Gastrocnemius medialis (tissue), 4 donors: Measurements from ENCODE around the gene NBEA. TPM values are rescaled to one million over a fixed set of nuclear protein-coding genes. Genes with fewer than 3 reads are reported as not detected.

Source experiments
- ATAC-seq, 2 donors: fragments of 150-250 bp; one replicate each; pipeline ENCODE4 v1.9.1; 2016
- DNase-seq, 2 donors: peaks; one replicate each; pipeline ENCODE4 v3.0.0-alpha.2; 2019
- H3K27ac ChIP-seq, 4 donors: fragments of 200-600 bp; sonication (generic); 1 replicate in 1 of 4; 2 replicates in 3 of 4; pipeline ENCODE4 v1.5.1; 2016 to 2018; ENCODE audit warnings: mild to moderate bottlenecking in 2 of 4, moderate library complexity in 1 of 4
- H3K27me3 ChIP-seq, 3 donors: fragments of 200-600 bp; sonication (generic) in 2 of 3; 1 replicate in 1 of 3; 2 replicates in 2 of 3; pipeline versions ENCODE4 v1.5.1 to v1.6.0; 2016 to 2019; ENCODE audit warnings: mild to moderate bottlenecking in 1 of 3, moderate library complexity in 1 of 3
- H3K36me3 ChIP-seq, 2 donors: fragments of 200-600 bp; sonication (generic) in 1 of 2; one replicate each; pipeline ENCODE4 v1.5.1; 2017 to 2018
- H3K4me1 ChIP-seq, 2 donors: fragments of 200-600 bp; sonication (generic) in 1 of 2; one replicate each; pipeline ENCODE4 v1.5.1; 2016 to 2017; ENCODE audit warnings: mild to moderate bottlenecking in 2 of 2
- H3K4me3 ChIP-seq, 4 donors: fragments of 200-600 bp; sonication (generic) in 3 of 4; 1 replicate in 1 of 4; 2 replicates in 3 of 4; pipeline ENCODE4 v1.5.1; 2016 to 2019; ENCODE audit warnings: mild to moderate bottlenecking in 2 of 4
- H3K9me3 ChIP-seq, 3 donors: fragments of 200-600 bp; sonication (generic) in 2 of 3; 1 replicate in 1 of 3; 2 replicates in 2 of 3; pipeline ENCODE4 v1.5.1; 2016 to 2019
- CTCF ChIP-seq, 5 experiments: fragments of 450-650 bp in 3 of 5; fragments of 200-600 bp in 2 of 5; sonication (generic) in 2 of 5; IDR thresholded peaks in 4 of 5; conservative IDR thresholded peaks in 1 of 5; 1 replicate in 4 of 5; 2 replicates in 1 of 5; pipeline ENCODE4 v1.5.1; 2016 to 2019; ENCODE audit warnings: antibody characterized with exemption in 5 of 5, mild to moderate bottlenecking in 3 of 5, moderate library complexity in 3 of 5
- POLR2A ChIP-seq, 2 donors: fragments of 450-650 bp; IDR thresholded peaks; one replicate each; pipeline ENCODE4 v1.6.1; 2017; ENCODE audit warnings: antibody characterized with exemption in 2 of 2, mild to moderate bottlenecking in 2 of 2, moderate library complexity in 2 of 2
- in situ Hi-C, 4 donors: fragments of 200-750 bp; cut with MboI; loops; one replicate each; pipeline versions ENCODE4 v1.15.0 to v1.8.0; 2017; ENCODE audit warnings: low sequenced_read_pairs in 4 of 4
- intact Hi-C: fragments of 100-400 bp; cut with DNase I; formaldehyde crosslinking; loops from one replicate; pipeline ENCODE4 v1.15.1; 2023; ENCODE audit warnings: low total_unique reads
- total RNA-seq, 4 donors: library from RNA; depleted of rRNA; stranded (reverse); fragments of >200 nt; gene quantifications; one replicate each; pipeline versions ENCODE4 v1.1.0 to v1.2.3, GENCODE V29; 2016

Gene NBEA
- total RNA-seq, 4 donors from 2014 or later: 4.1 to 5.1 (median 4.7) TPM

DNA sequence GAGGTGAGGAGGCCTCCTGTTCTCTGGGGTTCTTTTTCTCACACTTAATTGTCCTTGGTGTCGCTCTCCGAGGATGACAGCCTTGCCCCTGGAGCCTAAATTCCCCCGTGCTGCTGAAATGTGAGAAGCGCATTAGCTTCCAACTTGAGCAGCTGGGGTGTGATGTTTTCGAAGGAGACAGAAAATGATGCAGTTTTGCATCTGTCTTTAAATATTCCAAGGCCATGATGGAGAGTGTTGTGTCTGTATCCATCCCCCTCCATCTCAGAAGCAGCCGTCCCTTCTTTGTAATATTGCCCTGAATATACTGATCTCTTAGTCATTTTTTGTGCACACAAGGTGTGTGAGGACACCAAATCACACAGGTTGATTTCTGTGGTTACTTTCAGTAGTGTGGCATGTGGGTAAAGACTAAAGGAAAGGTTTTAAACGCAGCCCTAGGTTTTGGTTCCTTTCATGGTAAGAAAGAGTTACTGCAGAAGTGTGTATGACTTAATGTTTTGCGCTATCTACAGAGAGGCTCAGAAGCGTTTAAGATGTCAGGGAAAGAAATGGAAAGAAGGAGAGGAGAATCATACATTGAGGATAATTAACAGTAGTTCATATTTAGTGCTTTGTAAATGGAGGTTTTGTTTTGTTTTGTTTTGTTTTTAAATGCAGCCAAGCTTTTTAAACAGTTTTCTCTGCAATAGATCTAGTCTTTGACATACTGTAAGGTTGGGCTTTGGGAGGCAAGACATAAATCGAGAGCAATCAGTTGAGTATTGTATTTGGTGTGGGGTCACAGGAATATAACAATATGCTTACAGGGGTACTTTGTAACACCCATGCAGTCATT, 1.6 kb downstream of the NBEA start:
- H3K4me3 ChIP-seq: peak overlapping the region; percentile 72 to 95 (median 84)
- H3K4me1 ChIP-seq: peaks cover 7 to 15% of the 10 kb centered on the region in 2 donors
- no peaks in the 10 kb centered on the region for H3K36me3 ChIP-seq
- no peak for TF ChIP-seq CTCF (IDR thresholded peaks at IDR 0.05 in 4 of 5, conservative IDR thresholded peaks at IDR 0.05 in 1 of 5)
- no peak for TF ChIP-seq POLR2A (IDR thresholded peaks at IDR 0.05)
- in situ Hi-C loops (no loop called here), intact Hi-C loops (loop anchor here (10.0 kb wide), 1 partner anchor 1399 kb away; no protein-coding TSS in a partner anchor)
- no peak for DNase-seq
- H3K27ac ChIP-seq: peak overlapping the region; percentile 74 to 81 (median 77)
- ATAC-seq: no peak
- no peaks in the 10 kb centered on the region for H3K27me3 ChIP-seq
- no peaks in the 10 kb centered on the region for H3K9me3 ChIP-seq

DNA sequence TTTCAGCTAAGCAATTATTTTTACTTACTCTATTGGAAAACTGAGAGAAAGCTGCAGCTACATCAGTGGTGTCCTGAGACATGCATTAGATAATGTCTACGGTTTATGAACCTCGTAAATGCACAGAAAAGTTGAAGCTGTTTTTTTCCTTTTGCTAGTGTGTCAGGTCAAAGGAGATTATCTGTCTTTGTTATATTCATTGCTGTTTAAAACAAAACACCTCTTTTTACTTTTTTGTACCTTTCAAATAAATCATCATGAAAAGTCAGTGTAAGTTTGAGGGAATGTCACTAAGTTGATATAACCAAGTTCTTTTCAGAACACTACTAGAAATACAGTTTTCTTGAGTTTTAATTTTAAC, 2.2 kb downstream of the NBEA start:
- Histone ChIP-seq H3K27ac (no peak overlapping the region), H3K4me3 (peak overlapping the region in 1 of 4 donors; percentile 79)
- in situ Hi-C loops: no loop called here

DNA sequence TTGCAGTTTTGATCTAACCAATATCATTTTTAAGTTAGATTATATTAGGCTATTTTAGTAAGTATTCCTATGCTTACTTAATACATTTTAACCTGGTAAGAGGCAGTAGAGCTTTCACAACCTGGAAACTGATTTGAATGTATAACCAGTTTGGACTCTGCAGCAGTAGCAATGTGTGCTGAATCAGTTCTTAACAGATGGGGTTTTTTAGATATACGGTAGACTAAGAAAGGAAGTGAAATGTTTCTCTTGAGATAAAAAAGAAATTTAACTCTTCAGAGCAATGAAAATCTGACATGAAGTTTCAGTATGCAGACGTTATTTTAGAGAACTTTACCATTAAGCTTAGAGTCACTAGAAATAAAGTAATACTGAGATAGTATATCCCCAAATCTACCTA, 2.7 kb downstream of the NBEA start:
- Histone ChIP-seq H3K36me3 (no peaks in the 10 kb centered on the region), H3K27me3 (no peaks in the 10 kb centered on the region), H3K4me3 (no peak overlapping the region), H3K9me3 (no peaks in the 10 kb centered on the region), H3K4me1 (peaks cover 7 to 15% of the 10 kb centered on the region in 2 donors), H3K27ac (no peak overlapping the region)
- ATAC-seq (no peak), DNase-seq (no peak)
- intact Hi-C loops (loop anchor here (10.0 kb wide), 1 partner anchor 1400 kb away; no protein-coding TSS in a partner anchor), in situ Hi-C loops (no loop called here)
- no peak for TF ChIP-seq POLR2A (IDR thresholded peaks at IDR 0.05)
- TF ChIP-seq CTCF (IDR thresholded peaks at IDR 0.05 in 4 of 5, conservative IDR thresholded peaks at IDR 0.05 in 1 of 5): no peak

More for the DNA sequence above, 2.2 kb downstream of the NBEA start:
- TF ChIP-seq CTCF (IDR thresholded peaks at IDR 0.05 in 4 of 5, conservative IDR thresholded peaks at IDR 0.05 in 1 of 5) (no peak), POLR2A (IDR thresholded peaks at IDR 0.05) (no peak)
- ATAC-seq: no peak
- intact Hi-C loops: loop anchor here (10.0 kb wide), 1 partner anchor 1399 kb away; no protein-coding TSS in a partner anchor
- H3K27me3 ChIP-seq: no peaks in the 10 kb centered on the region
- DNase-seq: no peak
- no peaks in the 10 kb centered on the region for H3K36me3 ChIP-seq
- H3K4me1 ChIP-seq: peaks cover 7 to 15% of the 10 kb centered on the region in 2 donors
- H3K9me3 ChIP-seq: no peaks in the 10 kb centered on the region

- intact Hi-C loops (no loop called here), in situ Hi-C loops (no loop called here)
- DNase-seq: no peak
- H3K27me3 ChIP-seq: no peaks in the 10 kb centered on the region
- no peak overlapping the region for H3K4me3 ChIP-seq
- TF ChIP-seq POLR2A (IDR thresholded peaks at IDR 0.05): no peak
- TF ChIP-seq CTCF (IDR thresholded peaks at IDR 0.05 in 4 of 5, conservative IDR thresholded peaks at IDR 0.05 in 1 of 5): no peak
- no peaks in the 10 kb centered on the region for H3K36me3 ChIP-seq
- no peak overlapping the region for H3K27ac ChIP-seq
- no peaks in the 10 kb centered on the region for H3K9me3 ChIP-seq
- H3K4me1 ChIP-seq: peaks cover 0 to 3% of the 10 kb centered on the region in 2 donors
- no peak for ATAC-seq
Observed at GRCh38 chr13:34951528-34951927, 9.5 kb downstream of the NBEA start.
